B cell (primary cell): ENCODE data around the gene ICOS. TPM values are rescaled to one million over a fixed set of nuclear protein-coding genes. Genes with fewer than 3 reads are reported as not detected.

Experiments used
- ATAC-seq: fragments of 200-7000 bp; cut with Tn5 transposase; one replicate; pipeline ENCODE4 v1.10.0; 2021; ENCODE audit warnings: low read depth, mild to moderate bottlenecking, moderate number of reproducible peaks, moderate library complexity
- CTCF ChIA-PET: fragments of 350-600 bp; sonication (Branson Sonifier 250); formaldehyde crosslinking; loops from one replicate; lab custom pipeline; 2021; ENCODE audit warnings: antibody characterized with exemption, inconsistent platforms; lab: Charles Lee
- POLR2A ChIA-PET: fragments of 350-600 bp; sonication (Branson Sonifier 250); formaldehyde crosslinking; loops from one replicate; lab custom pipeline; 2021; ENCODE audit warnings: antibody characterized with exemption; lab: Charles Lee
- DNase-seq: peaks from one replicate; pipeline ENCODE4 v3.0.0; 2013
- H2AFZ ChIP-seq: 2 replicates; pipeline ENCODE4 v1.6.1; 2012; ENCODE audit warnings: mild to moderate bottlenecking, low read depth, low read length; ENCODE audit not compliant: insufficient read depth, poor library complexity, severe bottlenecking
- H3K27ac ChIP-seq, 2 donors: 1 replicate in 1 of 2; 2 replicates in 1 of 2; pipeline ENCODE4 v1.5.1; 2012 to 2013; ENCODE audit warnings: low read length in 2 of 2, mild to moderate bottlenecking in 2 of 2, moderate library complexity in 1 of 2
- H3K27me3 ChIP-seq, 4 experiments: fragments of 200-600 bp in 1 of 4; sonication (generic) in 1 of 4; replicated peaks in 1 of 4; 1 replicate in 2 of 4; 2 replicates in 2 of 4; pipeline versions ENCODE4 v1.6.1 to v1.7.0; 2013 to 2016; ENCODE audit warnings: low read length in 3 of 4, mild to moderate bottlenecking in 2 of 4, mixed read lengths in 1 of 4, moderate library complexity in 1 of 4; ENCODE audit not compliant: insufficient read depth in 4 of 4, control insufficient read depth in 3 of 4; ENCODE audit errors: control extremely low read depth in 1 of 4
- H3K36me3 ChIP-seq, 2 experiments: replicated peaks in 1 of 2; 1 replicate in 1 of 2; 2 replicates in 1 of 2; pipeline versions ENCODE4 v1.6.1 to v1.7.1; 2013; ENCODE audit warnings: low read length in 1 of 2; ENCODE audit not compliant: insufficient read depth in 2 of 2, control insufficient read depth in 1 of 2; ENCODE audit errors: control extremely low read depth in 1 of 2, extremely low read depth in 1 of 2
- H3K4me1 ChIP-seq, 2 donors: fragments of 200-600 bp in 1 of 2; sonication (generic) in 1 of 2; 1 replicate in 1 of 2; 2 replicates in 1 of 2; pipeline versions ENCODE4 v1.5.1 to v1.6.1; 2013 to 2017; ENCODE audit warnings: low read length in 2 of 2; ENCODE audit not compliant: control insufficient read depth in 2 of 2, insufficient read depth in 2 of 2
- H3K4me2 ChIP-seq: replicated peaks from 2 replicates; pipeline ENCODE3; 2012; ENCODE audit warnings: mild to moderate bottlenecking, low read depth, low read length; ENCODE audit not compliant: poor library complexity, severe bottlenecking
- H3K4me3 ChIP-seq, 5 experiments: fragments of 200-600 bp in 1 of 5; sonication (generic) in 1 of 5; 1 replicate in 3 of 5; 2 replicates in 2 of 5; pipeline versions ENCODE4 v1.5.1 to v1.7.0; 2011 to 2016; ENCODE audit warnings: low read length in 4 of 5, mild to moderate bottlenecking in 4 of 5, low read depth in 2 of 5, control low read depth in 1 of 5, moderate library complexity in 1 of 5; ENCODE audit not compliant: insufficient read depth in 1 of 5; ENCODE audit errors: control extremely low read depth in 1 of 5, extremely low read depth in 1 of 5
- H3K79me2 ChIP-seq: fragments of 200-600 bp; sonication (generic); one replicate; pipeline ENCODE4 v1.6.0; 2016; ENCODE audit warnings: low read length; ENCODE audit not compliant: control insufficient read depth, insufficient read depth
- H3K9ac ChIP-seq: fragments of 200-600 bp; sonication (generic); 2 replicates; pipeline ENCODE4 v1.6.1; 2017; ENCODE audit warnings: mild to moderate bottlenecking, low read length, moderate library complexity
- H3K9me3 ChIP-seq, 3 donors: one replicate each; pipeline versions ENCODE4 v1.6.1 to v1.7.1; 2013; ENCODE audit warnings: low read length in 2 of 3; ENCODE audit not compliant: control insufficient read depth in 2 of 3, insufficient read depth in 1 of 3; ENCODE audit errors: control extremely low read depth in 1 of 3
- H4K20me1 ChIP-seq: 2 replicates; pipeline ENCODE4 v1.6.0; 2012; ENCODE audit warnings: mild to moderate bottlenecking, low read length; ENCODE audit not compliant: insufficient read depth, control insufficient read depth, poor library complexity, severe bottlenecking
- H3K27ac Mint-ChIP-seq: one replicate; pipeline ENCODE4 v1.8.0; 2021; ENCODE audit warnings: mixed read lengths
- H3K27me3 Mint-ChIP-seq: one replicate; pipeline ENCODE4 v1.8.0; 2021; ENCODE audit warnings: mixed read lengths
- H3K4me1 Mint-ChIP-seq: one replicate; pipeline ENCODE4 v1.8.0; 2021; ENCODE audit warnings: mixed read lengths
- H3K4me3 Mint-ChIP-seq: one replicate; pipeline ENCODE4 v1.8.0; 2021; ENCODE audit warnings: mixed read lengths
- H3K9me3 Mint-ChIP-seq: one replicate; pipeline ENCODE4 v1.8.0; 2022; ENCODE audit warnings: mixed read lengths; ENCODE audit not compliant: insufficient read depth
- CTCF ChIP-seq: fragments of 200-600 bp; IDR thresholded peaks from one replicate; pipeline ENCODE4 v1.8.0; 2022; ENCODE audit warnings: antibody characterized with exemption, mild to moderate bottlenecking
- EZH2 ChIP-seq: IDR thresholded peaks from 2 replicates; pipeline ENCODE4 v1.6.1; 2012; ENCODE audit warnings: borderline replicate concordance, low read depth, mild to moderate bottlenecking, moderate library complexity, low read length; ENCODE audit not compliant: insufficient read depth, poor library complexity, severe bottlenecking
- WGBS: methylation state at CpG from one replicate; pipeline ENCODE4 v1.1.5; 2013; ENCODE audit warnings: missing lambda C conversion rate; ENCODE audit not compliant: insufficient coverage; 5-methylcytosine and 5-hydroxymethylcytosine counted together
- intact Hi-C: fragments of 100-400 bp; cut with micrococcal nuclease; formaldehyde crosslinking; loops from one replicate; pipeline ENCODE4 v1.10.0; 2022
- polyA plus RNA-seq: library from polyadenylated mRNA; depleted of rRNA; stranded (reverse); fragments of >200 nt; gene quantifications from 2 replicates; pipeline ENCODE4 v1.2.3, GENCODE V29; 2012
- total RNA-seq, 2 donors: library from RNA; stranded (reverse); fragments of 120-200 nt in 1 of 2; gene quantifications; 1 replicate in 1 of 2; 2 replicates in 1 of 2; pipeline versions ENCODE4 v1.2.3 to v1.2.4, GENCODE V29; 2013 to 2022

ICOS gene
- total and polyA plus RNA-seq, 2 donors (not counting 1 experiment from before 2014, with no cell fraction given), result 0.21 TPM; not detected in 1

- ChIA-PET CTCF (no interaction called here), POLR2A (no interaction called here)
- H4K20me1 ChIP-seq, result no peaks in the 10 kb centered on the region
- no peak overlapping the region for H3K27ac Mint-ChIP-seq
- peaks cover 0 to 6% (median 0%) of the 10 kb centered on the region in 4 experiments for H3K27me3 ChIP-seq
- 73% methylated on average over 1 of the region's 2 CpGs for WGBS
- H3K27ac ChIP-seq, result no peak overlapping the region
- intact Hi-C loops, result no loop called here
- H3K79me2 ChIP-seq, result no peaks in the 10 kb centered on the region
- DNase-seq (no peak), ATAC-seq (no peak)
- no peaks in the 10 kb centered on the region for H3K4me1 Mint-ChIP-seq
- no peak overlapping the region for H3K9ac ChIP-seq
- H3K4me1 ChIP-seq, result no peaks in the 10 kb centered on the region
- no peak overlapping the region for H3K4me3 ChIP-seq
- H3K9me3 Mint-ChIP-seq, result no peaks in the 10 kb centered on the region
- H3K4me2 ChIP-seq, result no peak overlapping the region
- no peak overlapping the region for H2AFZ ChIP-seq
- H3K9me3 ChIP-seq, result no peaks in the 10 kb centered on the region
- H3K27me3 Mint-ChIP-seq, result peaks cover 24% of the 10 kb centered on the region
- TF ChIP-seq EZH2, result no peak
- no peak for TF ChIP-seq CTCF
- H3K36me3 ChIP-seq, result no peaks in the 10 kb centered on the region
- H3K4me3 Mint-ChIP-seq, result no peak overlapping the region
Observed at GRCh38 chr2:203975912-203976311, 39.3 kb downstream of the ICOS start.

GRCh38 chr2:203982276-203982675 is 45.7 kb downstream of the ICOS start:
- Histone ChIP-seq H3K9me3 (no peaks in the 10 kb centered on the region), H3K4me3 (no peak overlapping the region), H3K9ac (no peak overlapping the region), H3K36me3 (no peaks in the 10 kb centered on the region), H4K20me1 (no peaks in the 10 kb centered on the region), H2AFZ (no peak overlapping the region), H3K4me1 (no peaks in the 10 kb centered on the region), H3K4me2 (no peak overlapping the region), H3K27me3 (peaks cover 0 to 8% (median 0%) of the 10 kb centered on the region in 4 experiments), H3K27ac (no peak overlapping the region), H3K79me2 (no peaks in the 10 kb centered on the region)
- no peaks in the 10 kb centered on the region for H3K9me3 Mint-ChIP-seq
- intact Hi-C loops, result no loop called here
- 89% methylated on average over 1 of the region's 3 CpGs for WGBS
- H3K27ac Mint-ChIP-seq, result no peak overlapping the region
- TF ChIP-seq EZH2, result no peak
- no peak for TF ChIP-seq CTCF
- no peak overlapping the region for H3K4me3 Mint-ChIP-seq
- H3K4me1 Mint-ChIP-seq, result no peaks in the 10 kb centered on the region
- POLR2A ChIA-PET, result no interaction called here
- H3K27me3 Mint-ChIP-seq, result peaks cover 7% of the 10 kb centered on the region
- ATAC-seq, result no peak
- CTCF ChIA-PET, result no interaction called here
- no peak for DNase-seq
